WTC11 (cell line): Measurements from ENCODE around the gene DUSP1. TPM values are rescaled to one million over a fixed set of nuclear protein-coding genes. Genes with fewer than 3 reads are reported as not detected.

Experiments used
- ATAC-seq: fragments of 200-7000 bp; cut with Tn5 transposase; 2 replicates; pipeline ENCODE4 v1.10.0; 2021; ENCODE audit warnings: mild to moderate bottlenecking, moderate library complexity
- CTCF ChIA-PET: fragments of 300-600 bp; sonication (Branson Sonifier 250); formaldehyde crosslinking; loops from one replicate; lab custom pipeline; 2021; ENCODE audit warnings: antibody characterized with exemption; lab: Charles Lee
- POLR2A ChIA-PET: fragments of 350-600 bp; sonication (Branson Sonifier 250); formaldehyde crosslinking; loops from one replicate; lab custom pipeline; 2021; ENCODE audit warnings: antibody characterized with exemption; lab: Charles Lee
- DNase-seq: peaks from one replicate; pipeline ENCODE4 v3.0.0; 2021; ENCODE audit warnings: low spot score
- H3K27ac Mint-ChIP-seq: 2 replicates; pipeline ENCODE4 v1.8.0; 2021; ENCODE audit warnings: mixed read lengths
- H3K27me3 Mint-ChIP-seq: 2 replicates; pipeline ENCODE4 v1.8.0; 2021; ENCODE audit warnings: low read depth, mild to moderate bottlenecking, moderate library complexity, mixed read lengths
- H3K36me3 Mint-ChIP-seq: 2 replicates; pipeline ENCODE4 v1.8.0; 2021; ENCODE audit warnings: mixed read lengths
- H3K4me1 Mint-ChIP-seq: 2 replicates; pipeline ENCODE4 v1.8.0; 2022; ENCODE audit warnings: mixed read lengths
- H3K4me3 Mint-ChIP-seq: 2 replicates; pipeline ENCODE4 v1.8.0; 2021; ENCODE audit warnings: mild to moderate bottlenecking, moderate library complexity, mixed read lengths
- H3K9me3 Mint-ChIP-seq: 2 replicates; pipeline ENCODE4 v1.8.0; 2021; ENCODE audit warnings: mixed read lengths
- ATF3 ChIP-seq: sonication (generic); formaldehyde crosslinking; conservative IDR thresholded peaks from 2 replicates; pipeline ENCODE4 v1.8.1; 2022; ENCODE audit warnings: mild to moderate bottlenecking, missing genetic modification reagents
- CREB1 ChIP-seq: sonication (generic); formaldehyde crosslinking; IDR thresholded peaks from 2 replicates; pipeline ENCODE4 v1.8.0; 2023; ENCODE audit warnings: mild to moderate bottlenecking, missing genetic modification reagents
- EMX1 ChIP-seq: fragments of 250-450 bp; sonication (Bioruptor Pico); IDR thresholded peaks from 2 replicates; pipeline ENCODE4 v1.8.0; 2021; ENCODE audit warnings: mild to moderate bottlenecking
- ESRRA ChIP-seq: sonication (generic); formaldehyde crosslinking; IDR thresholded peaks from 2 replicates; pipeline ENCODE4 v1.8.1; 2022; ENCODE audit warnings: mild to moderate bottlenecking, missing genetic modification reagents, borderline replicate concordance
- HMGA2 ChIP-seq: fragments of 250-450 bp; sonication (Bioruptor Pico); IDR thresholded peaks from 2 replicates; pipeline ENCODE4 v1.4.0; 2021; ENCODE audit warnings: mild to moderate bottlenecking, moderate library complexity
- IRF1 ChIP-seq: sonication (generic); formaldehyde crosslinking; IDR thresholded peaks from 2 replicates; pipeline ENCODE4 v1.8.0; 2023; ENCODE audit warnings: missing genetic modification reagents
- JUN ChIP-seq: sonication (generic); formaldehyde crosslinking; IDR thresholded peaks from 2 replicates; pipeline ENCODE4 v1.8.0; 2023; ENCODE audit warnings: mild to moderate bottlenecking, missing genetic modification reagents
- KAT7 ChIP-seq: sonication (generic); formaldehyde crosslinking; IDR thresholded peaks from 2 replicates; pipeline ENCODE4 v1.8.1; 2023; ENCODE audit warnings: missing genetic modification reagents, mild to moderate bottlenecking, borderline replicate concordance
- MYBL2 ChIP-seq: sonication (generic); formaldehyde crosslinking; IDR thresholded peaks from 2 replicates; pipeline ENCODE4 v1.8.1; 2023; ENCODE audit warnings: mild to moderate bottlenecking, moderate library complexity, missing genetic modification reagents
- NFYB ChIP-seq: sonication (generic); formaldehyde crosslinking; conservative IDR thresholded peaks from 2 replicates; pipeline ENCODE4 v1.8.0; 2022; ENCODE audit warnings: low read depth, missing genetic modification reagents
- NR1H2 ChIP-seq: sonication (generic); formaldehyde crosslinking; IDR thresholded peaks from 2 replicates; pipeline ENCODE4 v1.9.0; 2021; ENCODE audit warnings: mild to moderate bottlenecking, moderate library complexity, missing genetic modification reagents
- PRRX2 ChIP-seq: fragments of 250-450 bp; sonication (Bioruptor Pico); IDR thresholded peaks from 2 replicates; pipeline ENCODE4 v1.8.0; 2021; ENCODE audit warnings: mild to moderate bottlenecking
- TP53 ChIP-seq: sonication (generic); formaldehyde crosslinking; IDR thresholded peaks from 2 replicates; pipeline ENCODE4 v1.8.1; 2023; ENCODE audit warnings: mild to moderate bottlenecking, missing genetic modification reagents
- ZNF121 ChIP-seq: sonication (generic); formaldehyde crosslinking; IDR thresholded peaks from 2 replicates; pipeline ENCODE4 v1.8.0; 2023; ENCODE audit warnings: missing genetic modification reagents
- total RNA-seq: library from RNA; stranded (reverse); gene quantifications from 3 replicates; pipeline ENCODE4 v1.2.3, GENCODE V29; 2021
- TF ChIP-seq, protein P1 (sequence below): sonication (generic); formaldehyde crosslinking; IDR thresholded peaks from 2 replicates; pipeline ENCODE4 v1.8.1; 2023; ENCODE audit warnings: mild to moderate bottlenecking, missing genetic modification reagents, moderate library complexity
- TF ChIP-seq, protein P2 (sequence below): sonication (generic); formaldehyde crosslinking; conservative IDR thresholded peaks from 2 replicates; pipeline ENCODE4 v1.8.1; 2023; ENCODE audit warnings: mild to moderate bottlenecking, low read depth, missing genetic modification reagents, moderate library complexity
- TF ChIP-seq, protein P3 (sequence below): sonication (generic); formaldehyde crosslinking; IDR thresholded peaks from 2 replicates; pipeline ENCODE4 v1.8.0; 2022; ENCODE audit warnings: mild to moderate bottlenecking, missing genetic modification reagents
- TF ChIP-seq, protein P4 (sequence below): sonication (generic); formaldehyde crosslinking; IDR thresholded peaks from 2 replicates; pipeline ENCODE4 v1.8.0; 2022; ENCODE audit warnings: mild to moderate bottlenecking, missing genetic modification reagents
- TF ChIP-seq, protein P5 (sequence below): fragments of 250-450 bp; sonication (Bioruptor Pico); IDR thresholded peaks from 2 replicates; pipeline ENCODE4 v2.1.2; 2022; ENCODE audit warnings: mild to moderate bottlenecking, moderate library complexity

Gene DUSP1
- total RNA-seq, 1 experiment from 2014 or later: 9.5 TPM

GRCh38 chr5:172773481-172774469 lies 2.8 kb upstream of the DUSP1 start:
- DNase-seq: no peak
- Mint-ChIP-seq H3K27ac (no peak overlapping the region), H3K9me3 (no peaks in the 10 kb centered on the region), H3K4me1 (peaks cover 23% of the 10 kb centered on the region), H3K4me3 (no peak overlapping the region), H3K36me3 (peaks cover 8% of the 10 kb centered on the region), H3K27me3 (peaks cover 39% of the 10 kb centered on the region)
- TF ChIP-seq MYBL2 (CRISPR knock-in tag): no peak
- TF ChIP-seq EMX1: no peak
- no peak for TF ChIP-seq ZNF121
- no peak for TF ChIP-seq HMGA2 (CRISPR knock-in tag)
- no peak for TF ChIP-seq TP53 (CRISPR knock-in tag)
- no peak for TF ChIP-seq IRF1
- TF ChIP-seq, protein P1, sequence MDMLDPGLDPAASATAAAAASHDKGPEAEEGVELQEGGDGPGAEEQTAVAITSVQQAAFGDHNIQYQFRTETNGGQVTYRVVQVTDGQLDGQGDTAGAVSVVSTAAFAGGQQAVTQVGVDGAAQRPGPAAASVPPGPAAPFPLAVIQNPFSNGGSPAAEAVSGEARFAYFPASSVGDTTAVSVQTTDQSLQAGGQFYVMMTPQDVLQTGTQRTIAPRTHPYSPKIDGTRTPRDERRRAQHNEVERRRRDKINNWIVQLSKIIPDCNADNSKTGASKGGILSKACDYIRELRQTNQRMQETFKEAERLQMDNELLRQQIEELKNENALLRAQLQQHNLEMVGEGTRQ (CRISPR knock-in tag): no peak
- TF ChIP-seq KAT7 (CRISPR knock-in tag): no peak
- TF ChIP-seq, protein P2, sequence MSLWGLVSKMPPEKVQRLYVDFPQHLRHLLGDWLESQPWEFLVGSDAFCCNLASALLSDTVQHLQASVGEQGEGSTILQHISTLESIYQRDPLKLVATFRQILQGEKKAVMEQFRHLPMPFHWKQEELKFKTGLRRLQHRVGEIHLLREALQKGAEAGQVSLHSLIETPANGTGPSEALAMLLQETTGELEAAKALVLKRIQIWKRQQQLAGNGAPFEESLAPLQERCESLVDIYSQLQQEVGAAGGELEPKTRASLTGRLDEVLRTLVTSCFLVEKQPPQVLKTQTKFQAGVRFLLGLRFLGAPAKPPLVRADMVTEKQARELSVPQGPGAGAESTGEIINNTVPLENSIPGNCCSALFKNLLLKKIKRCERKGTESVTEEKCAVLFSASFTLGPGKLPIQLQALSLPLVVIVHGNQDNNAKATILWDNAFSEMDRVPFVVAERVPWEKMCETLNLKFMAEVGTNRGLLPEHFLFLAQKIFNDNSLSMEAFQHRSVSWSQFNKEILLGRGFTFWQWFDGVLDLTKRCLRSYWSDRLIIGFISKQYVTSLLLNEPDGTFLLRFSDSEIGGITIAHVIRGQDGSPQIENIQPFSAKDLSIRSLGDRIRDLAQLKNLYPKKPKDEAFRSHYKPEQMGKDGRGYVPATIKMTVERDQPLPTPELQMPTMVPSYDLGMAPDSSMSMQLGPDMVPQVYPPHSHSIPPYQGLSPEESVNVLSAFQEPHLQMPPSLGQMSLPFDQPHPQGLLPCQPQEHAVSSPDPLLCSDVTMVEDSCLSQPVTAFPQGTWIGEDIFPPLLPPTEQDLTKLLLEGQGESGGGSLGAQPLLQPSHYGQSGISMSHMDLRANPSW (CRISPR knock-in tag): no peak
- TF ChIP-seq NFYB (CRISPR knock-in tag): no peak
- no peak for TF ChIP-seq PRRX2 (CRISPR knock-in tag)
- TF ChIP-seq CREB1 (CRISPR knock-in tag): no peak
- TF ChIP-seq ESRRA (CRISPR knock-in tag): no peak
- TF ChIP-seq, protein P3, sequence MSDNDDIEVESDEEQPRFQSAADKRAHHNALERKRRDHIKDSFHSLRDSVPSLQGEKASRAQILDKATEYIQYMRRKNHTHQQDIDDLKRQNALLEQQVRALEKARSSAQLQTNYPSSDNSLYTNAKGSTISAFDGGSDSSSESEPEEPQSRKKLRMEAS (CRISPR knock-in tag): no peak
- TF ChIP-seq, protein P4, sequence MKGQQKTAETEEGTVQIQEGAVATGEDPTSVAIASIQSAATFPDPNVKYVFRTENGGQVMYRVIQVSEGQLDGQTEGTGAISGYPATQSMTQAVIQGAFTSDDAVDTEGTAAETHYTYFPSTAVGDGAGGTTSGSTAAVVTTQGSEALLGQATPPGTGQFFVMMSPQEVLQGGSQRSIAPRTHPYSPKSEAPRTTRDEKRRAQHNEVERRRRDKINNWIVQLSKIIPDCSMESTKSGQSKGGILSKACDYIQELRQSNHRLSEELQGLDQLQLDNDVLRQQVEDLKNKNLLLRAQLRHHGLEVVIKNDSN (CRISPR knock-in tag): no peak
- TF ChIP-seq, protein P5, sequence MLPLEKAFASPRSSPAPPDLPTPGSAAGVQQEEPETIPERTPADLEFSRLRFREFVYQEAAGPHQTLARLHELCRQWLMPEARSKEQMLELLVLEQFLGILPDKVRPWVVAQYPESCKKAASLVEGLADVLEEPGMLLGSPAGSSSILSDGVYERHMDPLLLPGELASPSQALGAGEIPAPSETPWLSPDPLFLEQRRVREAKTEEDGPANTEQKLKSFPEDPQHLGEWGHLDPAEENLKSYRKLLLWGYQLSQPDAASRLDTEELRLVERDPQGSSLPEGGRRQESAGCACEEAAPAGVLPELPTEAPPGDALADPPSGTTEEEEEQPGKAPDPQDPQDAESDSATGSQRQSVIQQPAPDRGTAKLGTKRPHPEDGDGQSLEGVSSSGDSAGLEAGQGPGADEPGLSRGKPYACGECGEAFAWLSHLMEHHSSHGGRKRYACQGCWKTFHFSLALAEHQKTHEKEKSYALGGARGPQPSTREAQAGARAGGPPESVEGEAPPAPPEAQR (CRISPR knock-in tag): no peak
- TF ChIP-seq JUN (CRISPR knock-in tag): no peak
- TF ChIP-seq ATF3 (CRISPR knock-in tag): no peak
- no peak for TF ChIP-seq NR1H2 (CRISPR knock-in tag)
- ChIA-PET POLR2A (interaction anchor here (0.6 kb wide), 1 partner anchor 120 kb away, joined by 3 read pairs; no protein-coding TSS in a partner anchor), CTCF (interaction anchor here (1.0 to 5.2 kb wide), 7 partner anchors 9 to 165 kb away, joined by 3 to 72 read pairs (median 13); no protein-coding TSS in a partner anchor)
- ATAC-seq: no peak
